GOT3 (cell line): ENCODE results near the gene UBE2K.
"Not testable (repeated sequence)": the region's sequence is repeated elsewhere in the genome, so short reads cannot be mapped to it uniquely, and the experiment has no call there.

ENCODE experiments used
- DNase-seq: peaks from one replicate; lab custom pipeline; 2025; ENCODE audit warnings: mixed read lengths; lab: John Stamatoyannopoulos, UW

The UBE2K gene

DNA sequence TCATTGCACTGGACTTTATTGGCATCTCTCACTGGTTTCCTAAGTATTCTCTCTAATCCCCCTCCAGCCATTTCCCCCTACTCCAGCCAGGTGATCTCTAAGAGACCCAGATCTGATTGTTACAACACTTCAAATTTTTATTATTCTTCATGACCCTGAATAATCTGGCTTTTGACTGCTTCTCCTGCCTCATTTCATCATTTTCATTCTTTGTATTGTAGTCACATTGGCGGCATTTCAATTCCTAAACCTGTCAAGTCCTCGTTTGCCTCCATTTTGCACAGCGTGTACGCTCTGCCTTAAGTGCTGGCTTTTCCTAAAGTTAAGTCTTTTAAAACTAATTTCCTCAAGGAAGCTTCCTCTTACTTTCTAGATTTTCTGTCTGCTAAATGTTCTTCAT, 31.6 kb downstream of the UBE2K start:
- DNase-seq, result no peak

DNA sequence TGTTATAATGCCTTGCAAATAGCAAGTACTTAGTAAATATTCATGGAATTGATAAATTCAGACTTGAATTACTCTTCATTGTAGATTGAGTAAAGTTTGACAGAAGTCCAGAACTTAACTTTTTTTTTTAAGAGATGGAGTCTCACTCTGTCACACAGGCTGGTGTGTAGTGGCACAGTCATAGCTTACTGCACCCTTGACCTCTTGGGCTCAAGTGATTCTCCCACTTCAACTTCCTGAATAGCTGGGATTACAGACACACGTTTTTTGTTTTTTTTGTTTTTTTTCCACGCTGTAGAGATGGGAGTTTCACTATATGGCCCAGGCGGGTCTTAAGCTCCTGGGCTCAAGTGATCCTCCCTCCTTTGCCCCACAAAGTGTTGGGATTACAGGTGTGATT, 32.1 kb downstream of the UBE2K start:
- DNase-seq, result no peak

GRCh38 chr4:39731908-39732307, 34.0 kb downstream of the UBE2K start:
- DNase-seq, result no peak

GRCh38 chr4:39732728-39733127, 34.8 kb downstream of the UBE2K start:
- no peak for DNase-seq

- not testable (repeated sequence) for DNase-seq
These were observed 41.7 kb downstream of the UBE2K start for GRCh38 chr4:39739591-39739990.

DNA sequence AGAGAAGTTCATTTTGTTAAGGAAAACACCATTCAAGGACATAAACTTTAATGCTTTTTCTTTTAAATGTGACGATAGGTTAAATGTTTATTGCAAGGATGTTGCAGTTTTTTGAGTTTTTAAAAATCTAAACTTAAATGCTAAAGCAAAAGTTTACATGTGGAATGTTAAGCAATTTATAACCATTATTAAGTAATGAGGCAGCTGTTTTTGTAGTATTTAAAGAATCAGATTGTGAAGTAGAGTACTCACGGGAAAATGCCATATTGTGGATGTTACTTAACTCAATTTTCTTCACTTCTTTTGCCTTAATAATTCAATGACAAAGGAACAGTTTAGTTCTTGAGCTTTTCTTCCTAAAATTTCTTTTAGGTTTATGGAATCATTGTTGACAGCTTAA, 43.5 kb downstream of the UBE2K start:
- DNase-seq, result no peak

DNA sequence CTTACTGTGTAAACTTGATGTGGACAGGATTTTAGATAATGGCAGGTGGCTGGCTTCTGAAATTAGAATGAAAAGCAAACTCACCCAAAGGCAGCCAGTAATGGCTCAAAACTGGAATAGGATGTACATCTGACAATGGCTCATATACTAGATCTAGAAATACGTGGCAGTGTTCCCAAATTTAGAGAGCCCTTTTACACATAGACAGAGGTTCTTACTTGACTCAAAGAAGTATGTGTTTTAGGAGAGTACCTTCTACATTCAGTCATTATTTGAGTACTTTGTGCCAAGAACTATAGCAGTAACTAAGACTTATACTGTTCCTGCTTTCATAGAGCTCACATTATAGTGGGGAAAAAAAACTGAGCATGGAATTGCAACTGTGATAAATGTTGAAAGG, 48.0 kb downstream of the UBE2K start:
- DNase-seq, result no peak

GRCh38 chr4:39750216-39750615, 52.3 kb downstream of the UBE2K start:
- no peak for DNase-seq

- DNase-seq, result no peak
These were observed 56.4 kb downstream of the UBE2K start for GRCh38 chr4:39754309-39754708.

- no peak for DNase-seq
These were observed 58.2 kb downstream of the UBE2K start for GRCh38 chr4:39756159-39756558.

GRCh38 chr4:39758176-39758575, 60.2 kb downstream of the UBE2K start:
- no peak for DNase-seq

- no peak for DNase-seq
These were observed 61.6 kb downstream of the UBE2K start for GRCh38 chr4:39759569-39759968.

- no peak for DNase-seq
These were observed 63.2 kb downstream of the UBE2K start for GRCh38 chr4:39761005-39761667.

- no peak for DNase-seq
These were observed 66.0 kb downstream of the UBE2K start for GRCh38 chr4:39763714-39764572.

DNA sequence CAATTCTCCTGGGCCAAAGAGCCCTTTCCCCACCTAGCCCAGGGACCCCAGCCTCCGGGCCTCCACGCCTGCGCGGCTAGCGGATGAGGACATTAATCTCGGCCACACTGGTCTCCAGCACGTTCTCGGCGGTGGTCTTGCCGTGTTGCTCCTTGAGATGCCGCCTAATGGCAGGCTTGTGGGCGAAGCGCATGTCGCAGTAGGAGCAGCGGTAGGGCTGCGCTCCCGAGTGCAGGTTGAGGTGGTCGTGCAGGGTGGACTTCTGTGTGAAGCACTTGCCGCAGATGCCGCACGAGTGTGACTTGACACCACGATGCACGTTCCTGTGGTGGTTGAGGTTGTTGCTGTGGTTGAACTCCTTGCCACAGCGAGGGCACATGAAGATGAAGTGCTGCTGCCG, 72.1 kb downstream of the UBE2K start:
- no peak for DNase-seq

GRCh38 chr4:39770471-39770870, 72.5 kb downstream of the UBE2K start:
- no peak for DNase-seq

GRCh38 chr4:39770969-39771724, 73.2 kb downstream of the UBE2K start:
- no peak for DNase-seq

- not testable (repeated sequence) for DNase-seq
These were observed 84.1 kb downstream of the UBE2K start for GRCh38 chr4:39781988-39782387.

- DNase-seq, result no peak
These were observed 87.1 kb downstream of the UBE2K start for GRCh38 chr4:39785083-39785482.

DNA sequence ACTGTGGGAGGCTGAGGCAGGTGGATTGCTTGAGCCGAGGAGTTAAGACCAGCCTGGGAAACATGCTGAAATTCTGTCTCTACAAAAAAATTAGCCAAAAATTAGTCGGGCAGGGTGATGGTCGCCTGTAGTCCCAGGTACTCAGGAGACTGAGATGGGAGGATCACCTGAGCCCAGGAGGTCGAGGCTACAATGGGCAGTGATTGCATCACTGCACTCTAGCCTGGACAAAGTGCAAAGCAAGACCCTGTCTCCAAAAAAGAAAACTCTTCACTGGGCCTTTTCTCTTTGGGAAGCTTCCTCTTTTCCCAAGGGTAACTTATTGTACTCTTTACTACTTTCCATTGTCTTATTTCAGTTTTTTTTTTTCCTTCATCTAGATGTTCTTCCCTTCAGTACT, 88.9 kb downstream of the UBE2K start:
- DNase-seq, result no peak

- no peak for DNase-seq
These were observed 94.2 kb downstream of the UBE2K start for GRCh38 chr4:39792128-39792527.

- DNase-seq, result no peak
These were observed 94.6 kb downstream of the UBE2K start for GRCh38 chr4:39792529-39792928.

DNA sequence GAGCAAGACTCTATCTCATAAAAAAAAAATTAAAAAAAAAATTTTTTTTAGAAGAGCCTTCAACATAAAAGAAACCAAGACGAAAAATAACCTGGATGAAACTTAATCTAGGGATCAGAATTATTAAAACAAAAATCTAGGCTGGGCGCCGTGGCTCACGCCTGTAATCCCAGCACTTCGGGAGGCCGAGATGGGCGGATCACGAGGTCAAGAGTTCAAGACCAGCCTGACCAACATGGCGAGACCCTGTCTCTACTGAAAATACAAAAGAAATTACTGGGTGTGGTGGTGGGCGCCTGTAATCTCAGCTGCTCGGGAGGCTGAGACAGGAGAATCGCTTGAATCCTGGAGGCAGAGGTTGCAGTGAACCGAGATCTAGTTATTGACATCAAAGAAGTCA, 95.0 kb downstream of the UBE2K start:
- DNase-seq, result not testable (repeated sequence)
